Spleen (tissue), 11 donors: ENCODE results near the gene ATL2. TPM values are rescaled to one million over a fixed set of nuclear protein-coding genes. Genes with fewer than 3 reads are reported as not detected.

ENCODE experiments used
- DNase-seq: peaks from one replicate; pipeline ENCODE4 v3.0.0-alpha.2; 2020
- H3K27ac ChIP-seq, 8 donors: fragments of 200-600 bp; sonication (generic) in 7 of 8; 1 replicate in 4 of 8; 2 replicates in 4 of 8; pipeline versions ENCODE4 v1.5.0 to v1.8.0; 2016 to 2021; ENCODE audit warnings: inconsistent platforms in 4 of 8, mild to moderate bottlenecking in 4 of 8, moderate library complexity in 1 of 8
- H3K27me3 ChIP-seq, 7 donors: fragments of 200-600 bp; sonication (generic) in 6 of 7; replicated peaks in 1 of 7; 1 replicate in 4 of 7; 2 replicates in 3 of 7; pipeline versions ENCODE4 v1.5.0 to v1.8.0; 2016 to 2021; ENCODE audit warnings: inconsistent platforms in 3 of 7, mild to moderate bottlenecking in 1 of 7
- H3K36me3 ChIP-seq, 6 donors: fragments of 200-600 bp; sonication (generic) in 5 of 6; 1 replicate in 4 of 6; 2 replicates in 2 of 6; pipeline versions ENCODE4 v1.5.0 to v1.8.0; 2016 to 2021; ENCODE audit warnings: inconsistent platforms in 2 of 6
- H3K4me1 ChIP-seq, 6 donors: fragments of 200-600 bp; sonication (generic) in 5 of 6; 1 replicate in 3 of 6; 2 replicates in 3 of 6; pipeline versions ENCODE4 v1.5.0 to v1.8.0; 2016 to 2021; ENCODE audit warnings: inconsistent platforms in 3 of 6
- H3K4me3 ChIP-seq, 8 donors: fragments of 200-600 bp; sonication (generic) in 7 of 8; 1 replicate in 4 of 8; 2 replicates in 4 of 8; pipeline versions ENCODE4 v1.5.0 to v1.8.0; 2016 to 2021; ENCODE audit warnings: inconsistent platforms in 4 of 8, mild to moderate bottlenecking in 4 of 8, moderate library complexity in 2 of 8
- H3K9me3 ChIP-seq, 8 donors: fragments of 200-600 bp; sonication (generic) in 7 of 8; 1 replicate in 4 of 8; 2 replicates in 4 of 8; pipeline versions ENCODE4 v1.5.0 to v1.8.0; 2016 to 2021; ENCODE audit warnings: inconsistent platforms in 4 of 8
- POLR2A ChIP-seq, 3 donors: fragments of 450-650 bp; IDR thresholded peaks; one replicate each; pipeline ENCODE4 v1.5.1; 2017; ENCODE audit warnings: antibody characterized with exemption in 3 of 3, mild to moderate bottlenecking in 1 of 3
- POLR2AphosphoS5 ChIP-seq, 3 donors: sonication (generic); formaldehyde crosslinking; IDR thresholded peaks; one replicate each; pipeline ENCODE4 v1.5.1; 2017; ENCODE audit warnings: antibody characterized with exemption in 3 of 3
- WGBS, 5 donors: extraction: QIAGEN DNeasy Blood & Tissue Kit in 3 of 5; methylation state at CpG; one replicate each; pipeline versions ENCODE4 v1.1.5 to v1.1.7; 2013 to 2018; 5-methylcytosine and 5-hydroxymethylcytosine counted together
- intact Hi-C: fragments of 100-400 bp; cut with DNase I; formaldehyde crosslinking; loops from one replicate; pipeline ENCODE4 v1.15.0; 2023; ENCODE audit warnings: low total_unique reads
- polyA plus RNA-seq, 3 donors: library from polyadenylated mRNA; stranded (reverse); fragments of 200-250 nt; gene quantifications; one replicate each; pipeline ENCODE4 v1.2.1, GENCODE V29; 2013
- total RNA-seq, 7 donors: library from RNA; depleted of rRNA in 3 of 7; stranded (reverse); fragments of >200 nt in 3 of 7; fragmentation: NEBNext Ultra II Directional in 4 of 7; extraction: Animal tissue kit (Norgen Biotek cat#: 25700) in 4 of 7; gene quantifications; one replicate each; pipeline versions ENCODE4 v1.1.0 to v1.2.1, GENCODE V29; 2016 to 2021
- TF ChIP-seq, protein P1 (sequence below), 11 experiments: fragments of 200-600 bp in 7 of 11; fragments of 450-650 bp in 4 of 11; sonication (generic) in 4 of 11; IDR thresholded peaks in 8 of 11; conservative IDR thresholded peaks in 3 of 11; 1 replicate in 7 of 11; 2 replicates in 4 of 11; pipeline versions ENCODE4 v1.4.0 to v1.8.0; 2016 to 2021; ENCODE audit warnings: antibody characterized with exemption in 11 of 11, inconsistent platforms in 4 of 11, mild to moderate bottlenecking in 1 of 11
- donor health status: healthy with polysubstance abuse.
- donor health status: DM: no; HTN: no; CAD: no; lungs with moderate emphysema.
- donor health status: DM: no; HTN: no; CAD: no.
- donor health status: Bipolar disorder and iron deficiency.
- donor health status: healthy.
- donor health status: DM: no; HTN: no; CAD: no.
- donor health status: DM: yes; HTN: yes; CAD: no.

ATL2 gene
- total and polyA plus RNA-seq, 10 donors, result 17.5 to 100 (median 64.2) TPM

DNA sequence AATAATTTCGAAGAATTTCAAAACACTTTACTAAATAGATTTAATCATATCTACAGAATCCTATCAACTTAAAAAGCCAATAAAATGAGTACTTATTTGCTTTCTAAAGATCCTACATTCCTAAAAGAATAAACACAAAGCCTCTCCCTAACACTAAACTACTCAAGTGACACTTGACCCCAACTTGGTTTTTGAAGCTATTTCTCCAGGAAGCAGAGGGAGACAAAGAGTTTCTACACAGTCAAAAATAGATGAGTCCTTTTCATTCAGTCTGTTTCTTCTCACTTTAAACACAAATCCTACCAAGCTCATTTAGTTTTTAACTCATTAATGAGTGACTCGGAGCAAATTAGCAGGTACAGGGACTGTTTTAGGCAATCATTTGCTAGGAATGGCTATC is 2.1 kb downstream of the ATL2 start:
- Histone ChIP-seq H3K27ac (peak overlapping the region in 6 of 8 donors; percentile 97 to 100 (median 100)), H3K4me3 (peak overlapping the region in 6 of 8 donors; percentile 67 to 94 (median 82)), H3K9me3 (no peaks in the 10 kb centered on the region), H3K4me1 (peaks cover 16 to 76% (median 47%) of the 10 kb centered on the region in 6 donors), H3K36me3 (no peaks in the 10 kb centered on the region), H3K27me3 (no peaks in the 10 kb centered on the region)
- TF ChIP-seq POLR2AphosphoS5 (IDR thresholded peaks at IDR 0.05) (no peak), POLR2A (IDR thresholded peaks at IDR 0.05) (no peak)
- TF ChIP-seq, protein P1, sequence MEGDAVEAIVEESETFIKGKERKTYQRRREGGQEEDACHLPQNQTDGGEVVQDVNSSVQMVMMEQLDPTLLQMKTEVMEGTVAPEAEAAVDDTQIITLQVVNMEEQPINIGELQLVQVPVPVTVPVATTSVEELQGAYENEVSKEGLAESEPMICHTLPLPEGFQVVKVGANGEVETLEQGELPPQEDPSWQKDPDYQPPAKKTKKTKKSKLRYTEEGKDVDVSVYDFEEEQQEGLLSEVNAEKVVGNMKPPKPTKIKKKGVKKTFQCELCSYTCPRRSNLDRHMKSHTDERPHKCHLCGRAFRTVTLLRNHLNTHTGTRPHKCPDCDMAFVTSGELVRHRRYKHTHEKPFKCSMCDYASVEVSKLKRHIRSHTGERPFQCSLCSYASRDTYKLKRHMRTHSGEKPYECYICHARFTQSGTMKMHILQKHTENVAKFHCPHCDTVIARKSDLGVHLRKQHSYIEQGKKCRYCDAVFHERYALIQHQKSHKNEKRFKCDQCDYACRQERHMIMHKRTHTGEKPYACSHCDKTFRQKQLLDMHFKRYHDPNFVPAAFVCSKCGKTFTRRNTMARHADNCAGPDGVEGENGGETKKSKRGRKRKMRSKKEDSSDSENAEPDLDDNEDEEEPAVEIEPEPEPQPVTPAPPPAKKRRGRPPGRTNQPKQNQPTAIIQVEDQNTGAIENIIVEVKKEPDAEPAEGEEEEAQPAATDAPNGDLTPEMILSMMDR (IDR thresholded peaks at IDR 0.05 in 8 of 11, conservative IDR thresholded peaks at IDR 0.05 in 3 of 11), result no peak
- WGBS, 5 donors, result 69 to 84% (median 72%) methylated on average over 2 of the region's 2 CpGs
- no peak for DNase-seq
- intact Hi-C loops, result no loop called here

DNA sequence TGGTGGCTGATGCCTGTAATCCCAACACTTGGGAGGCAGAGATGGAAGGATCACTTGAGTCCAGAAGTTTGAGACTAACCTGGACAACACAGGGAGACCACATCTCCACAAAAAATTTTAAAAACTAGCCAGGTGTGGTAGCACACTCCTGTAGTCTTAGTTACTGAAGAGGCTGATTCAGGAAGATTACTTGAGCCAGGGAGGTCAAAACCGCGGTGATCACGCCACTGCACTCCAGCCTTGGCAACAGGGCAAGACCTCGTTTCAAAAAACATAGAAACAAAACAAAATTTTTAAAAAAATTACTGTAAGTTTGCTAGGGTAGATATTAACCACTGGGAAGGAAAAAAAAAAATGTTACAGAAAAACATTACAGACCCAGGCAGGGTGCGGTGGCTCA is 5.8 kb downstream of the ATL2 start:
- Histone ChIP-seq H3K27me3 (no peaks in the 10 kb centered on the region), H3K9me3 (no peaks in the 10 kb centered on the region), H3K4me3 (no peak overlapping the region), H3K4me1 (peaks cover 22 to 83% (median 46%) of the 10 kb centered on the region in 6 donors), H3K36me3 (no peaks in the 10 kb centered on the region), H3K27ac (no peak overlapping the region)
- intact Hi-C loops, result no loop called here
- DNase-seq, result no peak
- WGBS, 5 donors, result 77 to 91% (median 86%) methylated on average over 5 of the region's 5 CpGs
- TF ChIP-seq, protein P1 (IDR thresholded peaks at IDR 0.05 in 8 of 11, conservative IDR thresholded peaks at IDR 0.05 in 3 of 11), result no peak
- TF ChIP-seq POLR2AphosphoS5 (IDR thresholded peaks at IDR 0.05) (no peak), POLR2A (IDR thresholded peaks at IDR 0.05) (no peak)

DNA sequence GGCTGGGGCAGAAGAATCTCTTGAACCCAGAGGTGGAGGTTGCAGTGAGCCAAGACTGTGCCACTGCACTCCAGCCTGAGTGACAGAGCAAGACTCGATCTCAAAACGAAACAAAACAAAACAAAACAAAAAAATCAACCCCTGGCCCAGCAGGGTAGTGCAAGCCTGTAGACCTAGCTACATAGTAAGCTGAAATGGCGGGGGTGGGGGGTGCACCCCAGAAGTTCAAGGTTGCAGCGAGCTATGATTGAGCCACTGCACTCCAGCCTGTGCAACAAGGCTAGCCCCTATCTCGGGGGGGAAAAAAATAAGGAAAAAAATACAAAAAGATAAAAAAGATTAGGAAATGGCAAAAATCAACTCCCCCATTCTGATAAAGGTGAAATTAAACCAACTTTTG is 6.4 kb downstream of the ATL2 start:
- H3K27ac ChIP-seq, result no peak overlapping the region
- no peaks in the 10 kb centered on the region for H3K9me3 ChIP-seq
- no peaks in the 10 kb centered on the region for H3K27me3 ChIP-seq
- TF ChIP-seq, protein P1 (IDR thresholded peaks at IDR 0.05 in 8 of 11, conservative IDR thresholded peaks at IDR 0.05 in 3 of 11), result no peak
- TF ChIP-seq POLR2A (IDR thresholded peaks at IDR 0.05) (no peak), POLR2AphosphoS5 (IDR thresholded peaks at IDR 0.05) (no peak)
- no peaks in the 10 kb centered on the region for H3K36me3 ChIP-seq
- H3K4me3 ChIP-seq, result no peak overlapping the region
- H3K4me1 ChIP-seq, result peaks cover 20 to 83% (median 43%) of the 10 kb centered on the region in 6 donors
- no peak for DNase-seq
- WGBS, 5 donors, result 92 to 100% (median 94%) methylated on average over 5 of the region's 5 CpGs
- intact Hi-C loops, result no loop called here

DNA sequence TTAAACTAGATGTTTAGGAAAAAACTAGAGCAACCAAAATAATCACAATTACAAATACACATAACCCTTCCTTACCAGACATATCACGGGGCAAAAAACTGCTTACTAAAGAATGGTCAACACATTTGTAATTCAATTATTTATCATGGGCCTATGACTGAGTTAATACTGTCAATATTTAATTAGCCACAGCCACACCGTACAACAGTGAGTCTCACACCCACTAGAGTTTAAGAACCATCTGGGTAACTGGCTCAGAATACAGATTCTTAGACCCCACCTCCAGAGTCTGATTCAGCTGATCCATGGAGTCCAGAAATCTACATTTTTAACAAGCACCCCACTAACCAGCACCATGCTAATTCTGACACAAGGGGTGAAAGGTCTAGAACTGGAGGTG is 14.8 kb downstream of the ATL2 start:
- no peaks in the 10 kb centered on the region for H3K9me3 ChIP-seq
- H3K4me3 ChIP-seq, result no peak overlapping the region
- TF ChIP-seq POLR2A (IDR thresholded peaks at IDR 0.05) (no peak), POLR2AphosphoS5 (IDR thresholded peaks at IDR 0.05) (no peak)
- TF ChIP-seq, protein P1 (IDR thresholded peaks at IDR 0.05 in 8 of 11, conservative IDR thresholded peaks at IDR 0.05 in 3 of 11), result no peak
- H3K4me1 ChIP-seq, result peaks cover 0 to 46% (median 23%) of the 10 kb centered on the region in 6 donors
- intact Hi-C loops, result no loop called here
- 83 to 97% (median 87%) methylated on average over 2 of the region's 2 CpGs for WGBS, 5 donors
- no peak overlapping the region for H3K27ac ChIP-seq
- peaks cover 0 to 13% (median 0%) of the 10 kb centered on the region in 6 donors for H3K36me3 ChIP-seq
- no peaks in the 10 kb centered on the region for H3K27me3 ChIP-seq
- no peak for DNase-seq
